Measurements from ENCODE around the gene NOSIP. TPM values are rescaled to one million over a fixed set of nuclear protein-coding genes. Genes with fewer than 3 reads are reported as not detected.
A peak's percentile ranks its signal among the peaks of the same experiment; 100 is the strongest.

NOSIP gene
- total RNA-seq, 1 experiment from 2014 or later = 21.8 TPM

- no peak for DNase-seq (ENCODE audit: extremely low read depth, low read depth)
Observed at GRCh38 chr19:49552749-49553148, 27.6 kb downstream of the NOSIP start.

GRCh38 chr19:49551531-49551930 is 28.8 kb downstream of the NOSIP start:
- no peak for DNase-seq (ENCODE audit: extremely low read depth, low read depth)

- no peak for DNase-seq (ENCODE audit: extremely low read depth, low read depth)
Observed at GRCh38 chr19:49549045-49549444, 31.3 kb downstream of the NOSIP start.

GRCh38 chr19:49546825-49547565 is 33.4 kb downstream of the NOSIP start:
- peak; percentile 83 for DNase-seq (ENCODE audit: extremely low read depth, low read depth)

- no peak for DNase-seq (ENCODE audit: extremely low read depth, low read depth)
Observed at GRCh38 chr19:49544154-49544553, 36.2 kb downstream of the NOSIP start.

- DNase-seq (ENCODE audit: extremely low read depth, low read depth) = no peak
Observed at GRCh38 chr19:49543032-49543431, 37.3 kb downstream of the NOSIP start.

GRCh38 chr19:49542446-49542845 is 37.9 kb downstream of the NOSIP start:
- no peak for DNase-seq (ENCODE audit: extremely low read depth, low read depth)

- DNase-seq (ENCODE audit: extremely low read depth, low read depth) = no peak
Observed at GRCh38 chr19:49541914-49542313, 38.4 kb downstream of the NOSIP start.

- DNase-seq (ENCODE audit: extremely low read depth, low read depth) = no peak
Observed at GRCh38 chr19:49539192-49539952, 41.0 kb downstream of the NOSIP start.

GRCh38 chr19:49538643-49539042 is 41.7 kb downstream of the NOSIP start:
- DNase-seq (ENCODE audit: extremely low read depth, low read depth) = no peak

GRCh38 chr19:49536921-49537462 is 43.4 kb downstream of the NOSIP start:
- no peak for DNase-seq (ENCODE audit: extremely low read depth, low read depth)

GRCh38 chr19:49534632-49535385 is 45.5 kb downstream of the NOSIP start:
- no peak for DNase-seq (ENCODE audit: extremely low read depth, low read depth)

- DNase-seq (ENCODE audit: extremely low read depth, low read depth) = peak; percentile 32
Observed at GRCh38 chr19:49533551-49534488, 46.5 kb downstream of the NOSIP start.

GRCh38 chr19:49530708-49531107 is 49.6 kb downstream of the NOSIP start:
- DNase-seq (ENCODE audit: extremely low read depth, low read depth) = no peak

- DNase-seq (ENCODE audit: extremely low read depth, low read depth) = no peak
Observed at GRCh38 chr19:49528211-49528771, 52.1 kb downstream of the NOSIP start.

- no peak for DNase-seq (ENCODE audit: extremely low read depth, low read depth)
Observed at GRCh38 chr19:49524812-49525455, 55.4 kb downstream of the NOSIP start.

GRCh38 chr19:49520705-49521319 is 59.5 kb downstream of the NOSIP start:
- DNase-seq (ENCODE audit: extremely low read depth, low read depth) = no peak

GRCh38 chr19:49518033-49518432 is 62.3 kb downstream of the NOSIP start:
- DNase-seq (ENCODE audit: extremely low read depth, low read depth) = no peak

- no peak for DNase-seq (ENCODE audit: extremely low read depth, low read depth)
Observed at GRCh38 chr19:49515767-49516166, 64.6 kb downstream of the NOSIP start.
